Vagina (tissue), 2 donors: ENCODE data around the gene GABBR2.

Experiments
- CTCF ChIP-seq, 3 experiments: fragments of 450-650 bp in 2 of 3; fragments of 200-600 bp in 1 of 3; sonication (generic) in 1 of 3; IDR thresholded peaks; one replicate each; pipeline ENCODE4 v1.5.1; 2017 to 2019; ENCODE audit warnings: antibody characterized with exemption in 3 of 3, mild to moderate bottlenecking in 2 of 3, moderate library complexity in 2 of 3
- POLR2A ChIP-seq, 2 donors: fragments of 450-650 bp; IDR thresholded peaks; one replicate each; pipeline ENCODE4 v1.6.1; 2017; ENCODE audit warnings: antibody characterized with exemption in 2 of 2, mild to moderate bottlenecking in 2 of 2, moderate library complexity in 2 of 2
- POLR2AphosphoS5 ChIP-seq, 2 donors: sonication (generic); formaldehyde crosslinking; IDR thresholded peaks; one replicate each; pipeline ENCODE4 v1.9.0; 2017; ENCODE audit warnings: antibody characterized with exemption in 2 of 2, mild to moderate bottlenecking in 2 of 2, low read depth in 1 of 2; ENCODE audit not compliant: insufficient read depth in 1 of 2

GRCh38 chr9:98634685-98635336 lies 73.9 kb downstream of the GABBR2 start:
- TF ChIP-seq CTCF (IDR thresholded peaks at IDR 0.05): no peak
- TF ChIP-seq POLR2A (IDR thresholded peaks at IDR 0.05): no peak
- no peak for TF ChIP-seq POLR2AphosphoS5 (IDR thresholded peaks at IDR 0.05; ENCODE audit: insufficient read depth in 1 of 2, low read depth in 1 of 2)
